HL-60 (cell line): ENCODE data around the gene CDK17.

Experiments
- GABPA ChIP-seq: IDR thresholded peaks from 2 replicates; pipeline ENCODE4 v1.6.1; 2012; ENCODE audit warnings: low read depth
- POLR2AphosphoS5 ChIP-seq: IDR thresholded peaks from 2 replicates; pipeline ENCODE4 v1.6.1; 2012; ENCODE audit warnings: low read depth
- TF ChIP-seq, protein P1 (sequence below): IDR thresholded peaks from one replicate; pipeline ENCODE4 v1.5.1; 2011; ENCODE audit warnings: low read length, control low read depth, inconsistent platforms; ENCODE audit not compliant: insufficient read depth
- TF ChIP-seq, protein P2 (sequence below): IDR thresholded peaks from 2 replicates; pipeline ENCODE4 v1.6.1; 2012; ENCODE audit warnings: low read depth; ENCODE audit not compliant: insufficient replicate concordance

DNA sequence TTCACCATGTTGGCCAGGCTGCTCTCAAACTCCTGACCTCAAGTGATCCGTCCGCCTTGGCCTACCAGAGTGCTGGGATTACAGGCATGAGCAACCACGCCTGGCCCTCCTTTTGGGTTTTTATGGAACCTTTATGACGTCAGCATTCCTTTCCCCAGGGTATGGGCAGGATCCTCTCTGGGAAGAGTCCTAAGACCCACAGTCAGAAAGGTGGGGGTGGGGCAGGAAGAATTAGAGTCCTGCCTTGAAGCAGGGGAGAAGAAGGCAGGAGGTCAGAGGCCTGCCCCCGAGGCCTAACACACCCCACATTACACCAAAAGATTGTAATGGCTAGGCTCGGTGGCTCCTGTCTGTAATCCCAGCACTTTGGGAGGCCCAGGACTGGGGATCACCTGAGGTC, 30.8 kb upstream of the CDK17 start:
- TF ChIP-seq, protein P1, sequence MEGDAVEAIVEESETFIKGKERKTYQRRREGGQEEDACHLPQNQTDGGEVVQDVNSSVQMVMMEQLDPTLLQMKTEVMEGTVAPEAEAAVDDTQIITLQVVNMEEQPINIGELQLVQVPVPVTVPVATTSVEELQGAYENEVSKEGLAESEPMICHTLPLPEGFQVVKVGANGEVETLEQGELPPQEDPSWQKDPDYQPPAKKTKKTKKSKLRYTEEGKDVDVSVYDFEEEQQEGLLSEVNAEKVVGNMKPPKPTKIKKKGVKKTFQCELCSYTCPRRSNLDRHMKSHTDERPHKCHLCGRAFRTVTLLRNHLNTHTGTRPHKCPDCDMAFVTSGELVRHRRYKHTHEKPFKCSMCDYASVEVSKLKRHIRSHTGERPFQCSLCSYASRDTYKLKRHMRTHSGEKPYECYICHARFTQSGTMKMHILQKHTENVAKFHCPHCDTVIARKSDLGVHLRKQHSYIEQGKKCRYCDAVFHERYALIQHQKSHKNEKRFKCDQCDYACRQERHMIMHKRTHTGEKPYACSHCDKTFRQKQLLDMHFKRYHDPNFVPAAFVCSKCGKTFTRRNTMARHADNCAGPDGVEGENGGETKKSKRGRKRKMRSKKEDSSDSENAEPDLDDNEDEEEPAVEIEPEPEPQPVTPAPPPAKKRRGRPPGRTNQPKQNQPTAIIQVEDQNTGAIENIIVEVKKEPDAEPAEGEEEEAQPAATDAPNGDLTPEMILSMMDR, result no peak
- TF ChIP-seq POLR2AphosphoS5 (no peak), GABPA (no peak)
- TF ChIP-seq, protein P2, sequence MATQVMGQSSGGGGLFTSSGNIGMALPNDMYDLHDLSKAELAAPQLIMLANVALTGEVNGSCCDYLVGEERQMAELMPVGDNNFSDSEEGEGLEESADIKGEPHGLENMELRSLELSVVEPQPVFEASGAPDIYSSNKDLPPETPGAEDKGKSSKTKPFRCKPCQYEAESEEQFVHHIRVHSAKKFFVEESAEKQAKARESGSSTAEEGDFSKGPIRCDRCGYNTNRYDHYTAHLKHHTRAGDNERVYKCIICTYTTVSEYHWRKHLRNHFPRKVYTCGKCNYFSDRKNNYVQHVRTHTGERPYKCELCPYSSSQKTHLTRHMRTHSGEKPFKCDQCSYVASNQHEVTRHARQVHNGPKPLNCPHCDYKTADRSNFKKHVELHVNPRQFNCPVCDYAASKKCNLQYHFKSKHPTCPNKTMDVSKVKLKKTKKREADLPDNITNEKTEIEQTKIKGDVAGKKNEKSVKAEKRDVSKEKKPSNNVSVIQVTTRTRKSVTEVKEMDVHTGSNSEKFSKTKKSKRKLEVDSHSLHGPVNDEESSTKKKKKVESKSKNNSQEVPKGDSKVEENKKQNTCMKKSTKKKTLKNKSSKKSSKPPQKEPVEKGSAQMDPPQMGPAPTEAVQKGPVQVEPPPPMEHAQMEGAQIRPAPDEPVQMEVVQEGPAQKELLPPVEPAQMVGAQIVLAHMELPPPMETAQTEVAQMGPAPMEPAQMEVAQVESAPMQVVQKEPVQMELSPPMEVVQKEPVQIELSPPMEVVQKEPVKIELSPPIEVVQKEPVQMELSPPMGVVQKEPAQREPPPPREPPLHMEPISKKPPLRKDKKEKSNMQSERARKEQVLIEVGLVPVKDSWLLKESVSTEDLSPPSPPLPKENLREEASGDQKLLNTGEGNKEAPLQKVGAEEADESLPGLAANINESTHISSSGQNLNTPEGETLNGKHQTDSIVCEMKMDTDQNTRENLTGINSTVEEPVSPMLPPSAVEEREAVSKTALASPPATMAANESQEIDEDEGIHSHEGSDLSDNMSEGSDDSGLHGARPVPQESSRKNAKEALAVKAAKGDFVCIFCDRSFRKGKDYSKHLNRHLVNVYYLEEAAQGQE, result no peak
